Measurements from ENCODE around the gene BCAS3. TPM values are rescaled to one million over a fixed set of nuclear protein-coding genes. Genes with fewer than 3 reads are reported as not detected.
A peak's percentile ranks its signal among the peaks of the same experiment; 100 is the strongest.

The BCAS3 gene
- total RNA-seq, 4 donors from 2014 or later, result 13.0 to 27.8 (median 20.7) TPM

DNA sequence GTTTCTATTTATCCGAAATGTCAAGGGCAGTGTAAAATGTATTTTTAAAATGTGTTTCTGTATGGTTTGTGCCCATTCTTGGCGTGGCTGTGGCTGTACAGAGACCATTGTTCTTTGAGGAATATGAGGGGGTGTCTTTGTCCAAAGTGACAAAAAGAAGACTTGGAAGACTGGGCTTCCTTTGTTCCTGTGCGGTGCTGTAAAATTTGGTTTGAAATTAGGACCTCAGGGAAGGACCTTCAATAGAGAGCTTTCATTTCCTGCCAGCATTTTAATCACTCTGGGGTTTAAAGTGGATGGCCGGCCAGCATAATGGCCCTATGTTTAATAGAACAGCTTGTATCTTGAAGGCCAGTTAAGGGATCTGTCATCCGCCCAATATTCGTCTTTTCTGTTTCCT, 531.9 kb downstream of the BCAS3 start:
- no peaks in the 10 kb centered on the region for H3K9me3 ChIP-seq
- no peak for TF ChIP-seq POLR2A (IDR thresholded peaks at IDR 0.05)
- TF ChIP-seq, protein P1, sequence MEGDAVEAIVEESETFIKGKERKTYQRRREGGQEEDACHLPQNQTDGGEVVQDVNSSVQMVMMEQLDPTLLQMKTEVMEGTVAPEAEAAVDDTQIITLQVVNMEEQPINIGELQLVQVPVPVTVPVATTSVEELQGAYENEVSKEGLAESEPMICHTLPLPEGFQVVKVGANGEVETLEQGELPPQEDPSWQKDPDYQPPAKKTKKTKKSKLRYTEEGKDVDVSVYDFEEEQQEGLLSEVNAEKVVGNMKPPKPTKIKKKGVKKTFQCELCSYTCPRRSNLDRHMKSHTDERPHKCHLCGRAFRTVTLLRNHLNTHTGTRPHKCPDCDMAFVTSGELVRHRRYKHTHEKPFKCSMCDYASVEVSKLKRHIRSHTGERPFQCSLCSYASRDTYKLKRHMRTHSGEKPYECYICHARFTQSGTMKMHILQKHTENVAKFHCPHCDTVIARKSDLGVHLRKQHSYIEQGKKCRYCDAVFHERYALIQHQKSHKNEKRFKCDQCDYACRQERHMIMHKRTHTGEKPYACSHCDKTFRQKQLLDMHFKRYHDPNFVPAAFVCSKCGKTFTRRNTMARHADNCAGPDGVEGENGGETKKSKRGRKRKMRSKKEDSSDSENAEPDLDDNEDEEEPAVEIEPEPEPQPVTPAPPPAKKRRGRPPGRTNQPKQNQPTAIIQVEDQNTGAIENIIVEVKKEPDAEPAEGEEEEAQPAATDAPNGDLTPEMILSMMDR (IDR thresholded peaks at IDR 0.05), result no peak
- intact Hi-C loops (cut with DNase I), result no loop called here
- no peaks in the 10 kb centered on the region for H3K36me3 ChIP-seq
- no peaks in the 10 kb centered on the region for H3K27me3 ChIP-seq
- DNase-seq, result no peak
- H3K4me3 ChIP-seq, result no peak overlapping the region
- H3K4me1 ChIP-seq, result peaks cover 0 to 40% (median 11%) of the 10 kb centered on the region in 3 donors
- H3K27ac ChIP-seq, result peak overlapping the region; percentile 31 to 82 (median 73)
- 42 to 62% methylated on average over 6 of the region's 6 CpGs for WGBS, 2 donors

DNA sequence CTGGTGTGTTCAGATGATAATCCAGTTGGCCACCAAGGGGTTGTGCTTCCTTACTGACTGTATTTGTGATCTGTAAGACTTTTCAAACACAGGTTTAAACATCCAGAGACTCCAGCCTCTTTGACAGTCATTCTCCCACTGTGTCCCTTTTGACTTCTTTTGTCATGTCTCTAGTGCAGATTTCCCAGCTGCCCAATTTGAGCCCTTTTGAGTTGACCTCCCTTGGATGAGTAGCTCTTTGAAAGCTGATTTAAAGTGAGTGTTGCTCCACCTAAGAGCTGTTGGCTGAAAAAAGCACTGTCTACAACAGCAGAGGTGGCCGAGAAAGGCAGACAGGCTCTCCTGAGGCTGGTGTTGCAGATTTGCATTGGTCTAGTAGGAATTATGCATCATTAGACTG, 533.6 kb downstream of the BCAS3 start:
- H3K4me1 ChIP-seq, result peaks cover 0 to 29% (median 7%) of the 10 kb centered on the region in 3 donors
- no peak for DNase-seq
- 89 to 100% methylated on average over 1 of the region's 1 CpG for WGBS, 2 donors
- H3K36me3 ChIP-seq, result no peaks in the 10 kb centered on the region
- no peak for TF ChIP-seq POLR2A (IDR thresholded peaks at IDR 0.05)
- TF ChIP-seq, protein P1 (IDR thresholded peaks at IDR 0.05), result no peak
- intact Hi-C loops (cut with DNase I), result no loop called here
- no peak overlapping the region for H3K4me3 ChIP-seq
- no peaks in the 10 kb centered on the region for H3K9me3 ChIP-seq
- no peak overlapping the region for H3K27ac ChIP-seq
- no peaks in the 10 kb centered on the region for H3K27me3 ChIP-seq

GRCh38 chr17:61212655-61213054, 535.0 kb downstream of the BCAS3 start:
- Histone ChIP-seq H3K4me3 (no peak overlapping the region), H3K36me3 (no peaks in the 10 kb centered on the region), H3K4me1 (peaks cover 0 to 25% (median 4%) of the 10 kb centered on the region in 3 donors), H3K27ac (no peak overlapping the region), H3K27me3 (no peaks in the 10 kb centered on the region), H3K9me3 (no peaks in the 10 kb centered on the region)
- 88 to 100% methylated on average over 1 of the region's 1 CpG for WGBS, 2 donors
- intact Hi-C loops (cut with DNase I), result no loop called here
- DNase-seq, result no peak
- TF ChIP-seq, protein P1 (IDR thresholded peaks at IDR 0.05), result no peak
- TF ChIP-seq POLR2A (IDR thresholded peaks at IDR 0.05), result no peak

DNA sequence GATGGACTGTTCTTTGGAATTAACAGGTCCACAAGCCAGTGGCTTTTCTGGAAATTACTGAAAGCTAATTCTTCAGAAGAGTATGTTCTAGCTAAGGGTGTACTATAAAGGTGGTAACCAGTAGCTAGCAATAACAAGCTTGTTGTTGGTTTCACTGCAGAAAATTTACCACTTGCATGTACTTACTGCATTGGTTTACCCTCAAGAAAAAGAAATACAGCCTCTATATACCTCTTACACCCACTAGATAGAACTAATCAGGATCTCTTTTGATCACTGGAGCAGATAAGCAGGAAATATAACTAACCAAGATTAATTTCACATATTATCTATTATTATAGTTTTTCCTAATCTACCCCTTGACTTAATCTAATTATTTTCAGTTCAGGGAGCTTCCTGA, 537.1 kb downstream of the BCAS3 start:
- Histone ChIP-seq H3K27me3 (no peaks in the 10 kb centered on the region), H3K36me3 (no peaks in the 10 kb centered on the region), H3K4me3 (no peak overlapping the region), H3K9me3 (no peaks in the 10 kb centered on the region), H3K27ac (no peak overlapping the region), H3K4me1 (peaks cover 0 to 27% (median 7%) of the 10 kb centered on the region in 3 donors)
- no peak for DNase-seq
- intact Hi-C loops (cut with DNase I), result no loop called here
- TF ChIP-seq, protein P1 (IDR thresholded peaks at IDR 0.05), result no peak
- TF ChIP-seq POLR2A (IDR thresholded peaks at IDR 0.05), result no peak

- H3K27me3 ChIP-seq, result no peaks in the 10 kb centered on the region
- WGBS, 2 donors, result 89 to 92% methylated on average over 4 of the region's 4 CpGs
- H3K36me3 ChIP-seq, result no peaks in the 10 kb centered on the region
- H3K4me3 ChIP-seq, result no peak overlapping the region
- TF ChIP-seq POLR2A (IDR thresholded peaks at IDR 0.05), result no peak
- TF ChIP-seq, protein P1 (IDR thresholded peaks at IDR 0.05), result no peak
- peaks cover 0 to 22% (median 9%) of the 10 kb centered on the region in 3 donors for H3K4me1 ChIP-seq
- H3K9me3 ChIP-seq, result no peaks in the 10 kb centered on the region
- intact Hi-C loops (cut with DNase I), result no loop called here
- H3K27ac ChIP-seq, result no peak overlapping the region
- DNase-seq, result no peak
Measured at GRCh38 chr17:61216066-61216465, 538.4 kb downstream of the BCAS3 start.
